Measurements from ENCODE around the gene RCOR1.

Gene RCOR1

DNA sequence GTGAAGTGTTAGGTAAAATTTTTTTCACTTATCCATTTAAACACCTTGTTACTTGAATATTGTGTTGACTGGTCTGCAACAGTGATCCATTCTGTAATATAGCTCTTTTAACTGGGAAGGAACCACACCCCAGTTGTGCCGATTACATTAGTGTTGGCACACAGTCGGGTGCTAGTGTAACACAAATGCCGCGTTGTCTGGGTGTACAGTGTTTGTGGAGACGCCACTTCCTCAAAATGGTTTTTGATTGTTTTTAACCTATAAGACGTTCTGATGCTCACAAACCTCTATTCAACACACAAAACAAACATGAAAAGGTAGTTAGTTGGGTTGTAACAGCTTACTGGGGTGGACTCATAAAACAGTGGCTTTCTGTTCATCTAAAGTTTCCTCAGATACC is 136.8 kb downstream of the RCOR1 start:
- DNase-seq, result no peak

GRCh38 chr14:102729825-102730224 is 137.4 kb downstream of the RCOR1 start:
- no peak for DNase-seq

DNA sequence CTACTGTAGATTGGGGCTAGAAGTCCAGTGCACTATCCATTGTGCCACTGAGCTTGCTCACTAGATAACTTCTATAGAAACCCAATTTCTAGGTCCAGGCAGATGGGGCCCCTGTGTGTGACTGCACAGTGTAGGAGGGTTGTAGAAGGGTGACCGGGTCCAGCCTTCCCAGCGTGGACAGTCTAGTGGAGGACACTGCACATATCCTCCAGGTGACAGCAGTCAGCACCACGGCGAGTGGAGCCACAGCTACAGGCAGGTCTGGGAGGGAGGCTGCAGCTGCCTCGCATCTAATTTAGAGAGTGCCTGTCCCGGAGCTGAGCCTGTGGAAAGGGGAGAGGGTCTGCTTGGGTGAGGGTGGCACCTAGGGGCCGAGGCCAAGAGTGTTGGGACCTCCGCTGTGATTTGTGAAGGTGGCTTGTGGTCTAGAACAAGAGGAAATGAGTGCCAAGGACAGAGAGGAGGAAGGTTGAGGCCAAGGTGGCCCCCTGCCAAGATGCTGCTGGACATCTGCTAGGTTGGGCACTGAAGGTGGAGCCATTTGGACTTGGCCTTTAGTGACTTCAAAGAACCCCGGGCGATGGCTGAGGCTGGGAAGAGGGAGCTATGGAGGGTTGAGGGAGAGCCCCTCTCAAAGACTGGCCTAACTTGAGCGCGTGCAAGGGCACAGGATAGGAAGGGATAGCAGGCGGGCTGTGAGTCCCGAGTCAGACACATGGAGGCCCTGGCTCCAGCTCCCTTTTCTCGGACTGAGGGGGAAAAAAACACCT is 138.8 kb downstream of the RCOR1 start:
- no peak for DNase-seq

DNA sequence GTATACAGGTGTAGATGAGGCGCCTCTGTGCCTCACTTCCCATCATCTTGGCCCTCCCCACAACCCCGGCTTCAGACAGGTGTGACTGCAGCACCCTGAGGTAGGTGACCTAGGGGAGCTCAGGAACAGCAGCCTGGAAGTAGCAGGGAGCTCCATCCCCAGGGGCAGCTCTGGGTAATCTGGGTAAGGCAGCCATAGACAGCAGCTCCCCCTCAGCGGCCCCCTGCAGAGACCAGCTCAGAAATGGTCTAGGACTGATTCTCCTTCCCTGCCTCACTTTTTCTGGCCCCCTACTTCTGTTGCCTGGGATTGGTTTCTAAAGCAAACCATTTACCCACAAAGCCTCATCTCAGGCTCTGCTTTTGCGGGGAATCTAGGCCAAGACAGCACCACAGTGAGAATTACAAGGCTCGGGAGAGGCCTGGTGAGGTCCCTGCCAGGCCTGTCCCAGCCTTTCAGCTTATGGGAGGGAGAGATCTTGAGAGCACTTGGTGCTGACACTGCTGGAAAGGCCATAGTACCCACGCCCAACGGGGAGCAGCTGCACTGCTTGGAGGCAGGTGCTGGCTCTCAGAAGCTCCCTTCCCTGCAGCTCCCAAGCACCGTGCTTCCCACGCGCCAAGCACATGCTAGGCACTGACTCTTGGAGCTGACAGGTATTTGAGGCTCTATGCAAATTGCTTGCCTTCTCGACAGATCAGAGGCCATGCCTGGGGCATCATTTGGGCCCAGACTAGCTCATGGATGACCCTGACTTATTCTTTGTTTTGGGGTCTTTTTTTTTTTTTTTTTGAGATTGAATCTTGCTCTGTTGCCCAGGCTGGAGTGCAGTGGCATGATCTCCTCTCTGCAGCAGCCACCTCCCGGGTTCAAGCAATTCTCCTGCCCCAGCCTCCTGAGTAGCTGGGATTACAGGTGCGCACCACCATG is 139.7 kb downstream of the RCOR1 start:
- no peak for DNase-seq

DNA sequence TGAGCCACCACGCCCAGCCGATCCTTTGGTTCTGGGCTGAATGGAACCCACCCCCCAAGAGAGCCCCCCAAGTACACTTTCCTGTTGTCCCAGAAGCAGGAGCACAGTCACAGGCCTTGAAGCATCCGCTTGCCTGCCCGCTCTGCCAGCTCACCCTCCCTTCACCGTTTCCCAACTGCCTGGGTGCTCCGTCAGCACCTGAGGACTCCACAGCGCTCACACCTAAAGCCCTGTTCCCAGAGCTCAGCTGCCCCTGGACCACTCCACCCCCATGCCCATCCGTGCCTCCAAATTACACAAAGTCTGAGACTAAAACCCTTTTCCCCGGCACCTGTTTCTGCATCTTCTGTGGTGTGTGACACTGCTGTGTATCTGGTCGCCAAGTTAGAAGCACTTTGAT is 140.5 kb downstream of the RCOR1 start:
- no peak for DNase-seq

DNA sequence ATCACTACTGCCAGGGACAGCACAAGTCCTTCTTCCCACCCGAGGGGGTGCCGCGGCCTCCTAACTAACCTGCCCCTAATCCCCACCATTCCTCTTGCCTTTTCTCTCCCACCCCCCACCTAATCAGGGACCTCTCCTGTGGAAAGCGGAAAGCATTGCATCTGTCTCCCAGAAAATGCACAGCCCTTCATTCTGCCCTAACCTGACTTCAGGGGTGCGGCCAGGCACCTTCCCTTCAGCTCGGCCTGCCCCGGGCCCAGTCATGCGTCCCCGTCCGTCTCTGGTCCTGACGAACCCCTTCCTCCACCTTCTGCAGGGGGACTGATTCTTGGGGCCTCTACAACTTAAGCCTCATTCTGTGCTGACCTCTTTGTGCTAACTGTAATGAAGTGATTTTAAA is 140.9 kb downstream of the RCOR1 start:
- DNase-seq, result no peak

- DNase-seq, result no peak
Measured at GRCh38 chr14:102734436-102734835, 142.0 kb downstream of the RCOR1 start.

DNA sequence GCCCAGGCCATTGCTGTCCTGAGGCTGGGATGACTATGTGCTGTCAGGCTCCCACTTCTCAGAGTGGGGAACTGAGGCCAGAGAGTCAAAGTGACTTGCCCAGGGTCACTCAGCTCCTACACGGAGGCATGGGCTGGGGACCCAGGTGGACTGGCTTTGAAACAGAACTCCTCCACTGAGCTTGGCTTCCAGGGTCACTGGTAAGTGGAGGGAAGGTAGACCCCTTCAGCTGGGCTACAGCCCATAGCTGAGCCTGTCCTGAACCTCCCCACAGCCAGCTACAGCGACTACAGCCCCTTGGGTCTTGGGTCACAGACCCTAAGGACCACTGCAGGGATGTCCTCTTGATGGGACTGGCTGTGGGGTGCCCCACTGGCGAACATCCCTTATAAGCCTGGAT is 144.5 kb downstream of the RCOR1 start:
- no peak for DNase-seq

GRCh38 chr14:102737402-102738372 is 145.2 kb downstream of the RCOR1 start:
- no peak for DNase-seq

DNA sequence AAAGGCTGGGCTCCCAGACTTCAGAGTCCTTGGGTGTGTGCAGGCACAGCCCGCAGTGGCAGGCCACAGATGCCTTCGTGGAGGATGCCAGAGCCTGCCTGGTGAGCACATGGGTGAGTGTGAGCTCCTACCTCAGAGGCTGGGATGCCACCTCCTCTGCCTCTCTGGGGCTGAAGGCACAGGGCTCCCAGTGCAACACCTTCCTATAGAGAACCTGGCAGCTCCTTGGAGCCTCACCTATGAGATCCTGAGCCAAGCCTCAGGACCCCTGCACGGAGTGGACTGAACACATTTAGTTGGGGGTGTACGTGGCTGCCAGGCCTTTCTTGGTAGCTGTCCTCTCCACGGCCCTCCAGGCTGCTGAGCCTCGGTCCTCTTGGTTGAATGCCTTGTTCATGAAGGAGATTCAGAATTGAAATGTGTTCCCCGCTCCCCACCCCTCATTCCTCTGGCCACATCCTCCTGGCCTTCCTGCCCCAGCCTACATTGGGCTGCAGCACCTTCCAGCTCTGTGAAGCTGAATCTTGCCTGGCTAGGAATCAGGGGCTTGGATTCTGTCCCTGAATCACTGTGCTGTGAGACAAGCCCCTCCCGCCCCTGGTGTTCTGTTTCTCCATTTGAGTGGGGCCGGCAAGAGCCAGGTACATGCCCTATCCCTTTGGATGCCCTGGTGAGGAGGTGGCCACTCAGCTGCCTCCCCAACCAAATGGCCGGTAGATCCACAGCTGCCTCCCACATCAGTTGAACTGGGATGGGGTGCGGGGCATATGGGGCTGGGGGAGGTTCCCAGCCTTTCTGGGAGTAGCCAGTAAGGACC is 146.1 kb downstream of the RCOR1 start:
- no peak for DNase-seq

- DNase-seq, result no peak
Measured at GRCh38 chr14:102739190-102739469, 146.7 kb downstream of the RCOR1 start.

DNA sequence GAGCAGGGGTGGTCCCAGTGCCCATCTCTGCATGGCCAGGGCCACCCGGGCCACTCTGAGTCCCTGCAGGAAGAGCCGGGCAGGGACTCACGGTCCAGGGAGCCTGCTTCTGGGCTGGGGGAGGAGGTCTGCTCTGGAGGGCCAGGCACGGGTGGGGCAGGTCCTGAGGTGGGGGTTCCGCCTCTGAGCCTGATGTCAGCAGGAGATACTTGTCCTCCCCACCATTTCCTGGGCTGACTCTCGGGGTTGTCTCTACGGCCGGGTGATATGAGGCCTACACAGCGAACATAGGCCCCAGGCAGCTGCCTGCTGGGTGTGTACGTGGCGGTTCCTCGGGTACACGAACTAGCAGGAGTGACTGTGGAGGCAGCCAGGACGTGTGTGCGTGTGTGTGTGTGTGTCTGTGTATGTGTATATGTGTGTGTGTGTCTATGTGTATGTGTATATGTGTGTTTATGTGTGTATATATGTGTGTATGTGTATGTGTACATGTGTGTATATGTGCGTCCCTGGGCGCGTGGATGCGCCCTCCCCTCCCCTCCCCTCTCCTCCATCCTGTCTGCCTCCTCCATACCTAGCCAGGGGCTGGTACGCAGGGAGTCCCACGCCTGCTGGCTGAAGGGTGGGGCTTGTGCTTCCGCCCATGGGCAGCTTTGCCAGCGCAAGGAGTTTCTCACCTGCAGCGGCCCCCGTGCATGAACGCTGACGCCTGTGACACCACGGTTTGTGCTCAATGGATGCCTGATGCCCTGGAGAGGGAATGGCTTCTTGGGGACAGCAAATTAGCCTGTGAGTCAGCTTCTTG is 154.4 kb downstream of the RCOR1 start:
- DNase-seq, result no peak

DNA sequence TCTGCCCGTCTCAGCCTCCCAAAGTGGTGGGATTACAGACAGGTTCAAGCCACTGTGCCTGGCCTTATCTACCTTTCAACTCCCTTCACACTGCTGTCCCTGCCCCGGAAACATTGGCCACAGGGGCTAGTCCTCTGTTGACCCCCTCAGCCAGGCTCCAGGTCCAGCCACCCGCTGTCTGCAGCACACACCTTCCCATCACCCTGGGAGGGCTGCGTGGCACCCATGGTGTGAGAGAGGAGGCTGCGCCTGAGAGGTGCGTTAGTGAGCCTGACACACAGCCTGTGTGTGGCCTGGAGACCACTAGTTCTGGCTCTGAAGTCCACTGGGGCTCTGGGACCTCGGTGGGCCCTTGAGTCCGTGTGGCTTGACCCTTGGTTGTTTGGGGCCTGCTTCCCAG is 156.4 kb downstream of the RCOR1 start:
- no peak for DNase-seq

- DNase-seq, result peak; percentile 80
Measured at GRCh38 chr14:102749393-102750305, 157.2 kb downstream of the RCOR1 start.

GRCh38 chr14:102750376-102750775 is 157.9 kb downstream of the RCOR1 start:
- no peak for DNase-seq

DNA sequence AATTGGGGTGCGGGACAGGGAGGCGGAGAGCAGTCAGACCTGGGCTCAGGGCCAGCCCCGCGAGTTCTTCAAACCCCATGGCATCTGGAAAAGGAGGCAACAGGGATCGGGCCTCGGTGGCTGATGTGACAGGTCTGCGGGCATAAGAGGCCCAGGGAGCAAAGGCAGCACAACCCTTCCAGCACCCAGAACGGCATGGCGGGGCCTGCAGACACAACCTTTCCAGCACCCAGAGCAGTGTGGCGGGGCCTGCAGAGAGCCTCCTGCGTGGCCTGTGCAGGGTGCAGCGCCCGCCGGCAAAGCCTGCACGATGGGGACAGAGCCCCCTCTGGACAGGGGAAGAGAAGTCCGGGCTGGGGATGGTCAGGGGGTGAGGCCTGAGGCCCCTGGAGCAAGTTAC is 158.6 kb downstream of the RCOR1 start:
- DNase-seq, result no peak

DNA sequence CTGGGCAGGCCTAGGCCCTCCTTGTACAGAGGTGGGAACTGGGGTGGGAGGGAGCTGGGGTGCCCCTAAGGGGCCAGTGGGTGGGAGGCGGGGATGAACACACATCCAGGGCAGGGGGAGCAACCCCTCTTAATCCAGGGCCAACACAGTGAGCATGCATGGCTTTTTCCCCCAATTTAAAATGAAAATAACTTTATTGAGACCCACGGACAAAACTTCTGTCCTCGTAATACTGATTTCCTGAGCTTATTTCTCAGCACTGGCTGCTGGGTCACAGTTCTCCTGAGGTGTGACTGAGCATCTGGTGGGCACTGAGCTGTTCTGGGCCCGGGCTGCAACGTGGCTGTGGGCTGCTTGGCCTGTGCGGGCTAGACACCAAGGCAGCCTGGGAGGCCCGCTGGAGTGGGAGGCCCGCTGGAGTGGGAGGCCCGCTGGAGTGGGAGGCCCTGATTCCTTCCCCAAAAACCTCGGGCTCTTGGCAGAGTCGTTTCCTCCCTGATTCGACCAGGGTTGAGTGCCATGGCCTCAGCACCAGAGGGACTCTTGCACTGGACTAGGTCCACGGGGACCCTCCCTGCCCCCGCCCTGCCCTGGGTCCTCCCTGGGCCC is 159.9 kb downstream of the RCOR1 start:
- no peak for DNase-seq

GRCh38 chr14:102754370-102755262 is 162.2 kb downstream of the RCOR1 start:
- DNase-seq, result no peak

- DNase-seq, result no peak
Measured at GRCh38 chr14:102757646-102758045, 165.2 kb downstream of the RCOR1 start.
